Right atrium auricular region (tissue), 2 donors: ENCODE data around the gene ATCAY. TPM values are rescaled to one million over a fixed set of nuclear protein-coding genes. Genes with fewer than 3 reads are reported as not detected.

ENCODE experiments used
- DNase-seq: peaks from one replicate; pipeline ENCODE4 v3.0.0-alpha.2; 2019; ENCODE audit warnings: low spot score
- H3K27ac ChIP-seq, 2 donors: fragments of 200-600 bp; sonication (generic); 1 replicate in 1 of 2; 2 replicates in 1 of 2; pipeline ENCODE4 v1.5.1; 2016 to 2019
- H3K27me3 ChIP-seq, 2 donors: fragments of 200-600 bp; sonication (generic); one replicate each; pipeline versions ENCODE4 v1.5.1 to v1.6.0; 2017 to 2019
- H3K36me3 ChIP-seq: fragments of 200-600 bp; sonication (generic); one replicate; pipeline ENCODE4 v1.5.1; 2016
- H3K4me1 ChIP-seq, 2 donors: fragments of 200-600 bp; sonication (generic); one replicate each; pipeline versions ENCODE4 v1.5.1 to v1.6.0; 2017 to 2019
- H3K4me3 ChIP-seq, 2 donors: fragments of 200-600 bp; sonication (generic); 1 replicate in 1 of 2; 2 replicates in 1 of 2; pipeline ENCODE4 v1.5.1; 2017 to 2019; ENCODE audit warnings: mild to moderate bottlenecking in 1 of 2, moderate library complexity in 1 of 2
- H3K9me3 ChIP-seq, 2 donors: fragments of 200-600 bp; sonication (generic); one replicate each; pipeline ENCODE4 v1.5.1; 2019
- microRNA counts, 2 donors: library from miRNA; unstranded; fragments of <30 nt; microRNA quantifications; one replicate each; lab custom pipeline; 2016 to 2017
- microRNA-seq, 2 donors: library from miRNA; unstranded; fragments of <30 nt; microRNA quantifications; one replicate each; pipeline ENCODE4, GENCODE V29; 2016 to 2017; ENCODE audit warnings: borderline number of aligned reads in 2 of 2, borderline replicate concordance in 1 of 2
- total RNA-seq, 2 donors: library from RNA; depleted of rRNA; stranded (reverse); fragments of >200 nt; gene quantifications; one replicate each; pipeline ENCODE4 v1.1.0, GENCODE V29; 2016
- TF ChIP-seq, protein P1 (sequence below), 2 donors: fragments of 200-600 bp; sonication (generic); IDR thresholded peaks; one replicate each; pipeline ENCODE4 v1.5.1; 2019; ENCODE audit warnings: antibody characterized with exemption in 2 of 2

ATCAY gene
- total RNA-seq, 2 donors from 2014 or later: not detected

DNA sequence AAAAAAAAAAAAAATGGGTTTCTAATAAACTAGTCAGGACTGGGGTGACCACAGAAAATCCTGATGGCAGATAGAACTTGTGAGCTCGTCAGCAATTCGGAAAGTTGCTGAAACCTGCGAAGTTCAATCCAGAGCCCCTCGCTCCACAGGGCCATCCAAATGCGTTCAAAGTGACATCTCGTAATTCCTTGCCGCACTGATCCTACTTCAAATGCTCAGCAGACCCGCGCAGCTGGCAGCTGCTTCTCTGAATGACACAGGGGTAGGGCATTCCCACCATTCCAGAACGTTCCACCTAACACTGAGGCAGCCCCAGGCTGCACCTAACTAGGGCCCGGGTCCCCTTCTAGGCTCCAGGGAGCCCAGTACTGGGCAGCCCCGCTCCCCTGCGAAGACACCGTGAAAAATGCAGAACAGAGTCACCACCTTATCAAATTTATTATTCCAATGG lies 95.2 kb downstream of the ATCAY start:
- Histone ChIP-seq H3K27ac (no peak overlapping the region), H3K36me3 (peaks cover 58% of the 10 kb centered on the region), H3K27me3 (no peaks in the 10 kb centered on the region), H3K4me3 (no peak overlapping the region), H3K9me3 (no peaks in the 10 kb centered on the region), H3K4me1 (peaks cover 0 to 5% of the 10 kb centered on the region in 2 donors)
- DNase-seq: no peak
- TF ChIP-seq, protein P1, sequence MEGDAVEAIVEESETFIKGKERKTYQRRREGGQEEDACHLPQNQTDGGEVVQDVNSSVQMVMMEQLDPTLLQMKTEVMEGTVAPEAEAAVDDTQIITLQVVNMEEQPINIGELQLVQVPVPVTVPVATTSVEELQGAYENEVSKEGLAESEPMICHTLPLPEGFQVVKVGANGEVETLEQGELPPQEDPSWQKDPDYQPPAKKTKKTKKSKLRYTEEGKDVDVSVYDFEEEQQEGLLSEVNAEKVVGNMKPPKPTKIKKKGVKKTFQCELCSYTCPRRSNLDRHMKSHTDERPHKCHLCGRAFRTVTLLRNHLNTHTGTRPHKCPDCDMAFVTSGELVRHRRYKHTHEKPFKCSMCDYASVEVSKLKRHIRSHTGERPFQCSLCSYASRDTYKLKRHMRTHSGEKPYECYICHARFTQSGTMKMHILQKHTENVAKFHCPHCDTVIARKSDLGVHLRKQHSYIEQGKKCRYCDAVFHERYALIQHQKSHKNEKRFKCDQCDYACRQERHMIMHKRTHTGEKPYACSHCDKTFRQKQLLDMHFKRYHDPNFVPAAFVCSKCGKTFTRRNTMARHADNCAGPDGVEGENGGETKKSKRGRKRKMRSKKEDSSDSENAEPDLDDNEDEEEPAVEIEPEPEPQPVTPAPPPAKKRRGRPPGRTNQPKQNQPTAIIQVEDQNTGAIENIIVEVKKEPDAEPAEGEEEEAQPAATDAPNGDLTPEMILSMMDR (IDR thresholded peaks at IDR 0.05): no peak

DNA sequence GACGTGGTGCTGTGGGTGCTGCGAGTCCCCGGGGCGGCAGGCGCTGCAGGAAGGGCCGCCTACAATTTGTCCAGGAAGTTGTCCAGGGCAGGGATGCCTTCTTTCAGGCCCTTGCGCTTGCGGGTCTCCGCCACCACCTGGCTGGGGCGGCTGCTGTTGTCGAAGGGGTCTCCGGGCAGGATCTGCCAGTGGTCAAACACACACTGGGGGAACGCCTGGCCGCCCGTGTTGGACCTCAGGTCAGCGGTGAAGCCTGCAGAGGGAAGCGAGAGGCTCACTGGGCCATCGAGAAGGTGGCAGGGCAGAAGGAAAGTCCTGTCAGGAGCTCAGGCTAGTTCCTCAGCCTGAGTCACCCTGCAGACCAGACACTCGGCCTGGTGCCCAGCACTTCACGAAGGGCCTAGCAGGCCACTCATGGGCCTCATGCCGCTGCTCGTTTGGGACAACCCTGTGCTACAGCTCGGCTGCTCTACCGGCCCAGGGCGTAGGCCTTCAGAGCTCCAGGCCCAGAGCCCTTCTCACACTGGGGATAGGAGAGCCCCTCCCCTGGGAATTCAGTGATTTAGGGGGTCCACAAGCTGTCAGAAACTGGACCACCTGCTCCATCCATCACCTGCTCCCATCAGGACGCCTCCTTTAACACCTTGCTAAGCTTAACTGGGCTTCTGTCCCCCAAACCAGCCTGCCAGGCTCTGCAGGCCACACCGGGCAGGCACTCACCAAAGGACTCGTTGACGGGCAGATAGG lies 96.2 kb downstream of the ATCAY start:
- H3K9me3 ChIP-seq: no peaks in the 10 kb centered on the region
- H3K4me1 ChIP-seq: peaks cover 0 to under 1% of the 10 kb centered on the region in 2 donors
- H3K4me3 ChIP-seq: no peak overlapping the region
- no peaks in the 10 kb centered on the region for H3K27me3 ChIP-seq
- H3K36me3 ChIP-seq: peaks cover 68% of the 10 kb centered on the region
- H3K27ac ChIP-seq: no peak overlapping the region
- DNase-seq: no peak
- TF ChIP-seq, protein P1 (IDR thresholded peaks at IDR 0.05): no peak

MicroRNAs encoded within 50 kb of the gene (microRNA counts, 767-probe panel; counts per million panel counts)
- 0 to 31.0 counts per million in 2 donors for microRNA hsa-miR-637 (lab: Ali Mortazavi, UCI)

Small RNA genes within 50 kb of the gene (microRNA-seq; reads per million reads assigned to microRNA genes)
- 0 reads per million in 2 donors for gene MIR637

Other genes with a start within 250 kb of the ATCAY start
- gene PIP5K1C, start 180.2 kb upstream of the ATCAY start, total RNA-seq: 10 to 100 TPM; 31.3 to 45.8 TPM
- gene TJP3, start 172.3 kb upstream of the ATCAY start, total RNA-seq: 1 to 10 TPM in 1 of 2 donors, not detected in 1; 1.1 TPM
- gene APBA3, start 119.0 kb upstream of the ATCAY start, total RNA-seq: 10 to 100 TPM; 14.7 to 24.8 TPM
- gene MRPL54, start 118.0 kb upstream of the ATCAY start, total RNA-seq: 10 to 100 TPM; 81.0 to 84.4 TPM
- gene RAX2, start 108.5 kb upstream of the ATCAY start, total RNA-seq: not detected
- gene MATK, start 94.3 kb upstream of the ATCAY start, total RNA-seq: 1 to 10 TPM in 1 of 2 donors, under 1 TPM in 1; 0.26 to 1.5 TPM
- not detected for gene ZFR2, start 11.6 kb upstream of the ATCAY start, total RNA-seq
- gene NMRK2, start 52.4 kb downstream of the ATCAY start, total RNA-seq: 1,000 to 10,000 TPM; 1,342 to 2,195 TPM
- gene DAPK3, start 90.4 kb downstream of the ATCAY start, total RNA-seq: 100 to 1,000 TPM in 1 of 2 donors, 10 to 100 TPM in 1; 46.2 to 202 TPM
- gene EEF2, start 104.8 kb downstream of the ATCAY start, total RNA-seq: 1,000 to 10,000 TPM; 1,205 to 1,737 TPM
- gene PIAS4, start 127.1 kb downstream of the ATCAY start, total RNA-seq: 10 to 100 TPM; 10.9 to 11.4 TPM
- 10 to 100 TPM; 33.8 to 50.0 TPM for gene ZBTB7A, start 186.2 kb downstream of the ATCAY start, total RNA-seq
- gene MAP2K2, start 243.4 kb downstream of the ATCAY start, total RNA-seq: 10 to 100 TPM; 82.2 to 97.4 TPM